ENCODE data around the gene DYRK1A.
"Not testable (repeated sequence)": the region's sequence is repeated elsewhere in the genome, so short reads cannot be mapped to it uniquely, and the experiment has no call there.

Gene DYRK1A

GRCh38 chr21:37324558-37324957 lies 42.0 kb upstream of the DYRK1A start:
- H3K9me3 ChIP-seq (ENCODE audit: insufficient read depth, low read depth, low read length) = no peaks in the 10 kb centered on the region
- TF ChIP-seq EZH2phosphoT487 (IDR thresholded peaks at IDR 0.05; ENCODE audit: borderline replicate concordance) (no peak), CTCF (conservative IDR thresholded peaks at IDR 0.05; ENCODE audit: low read length) (no peak)
- H3K4me3 ChIP-seq (ENCODE audit: low read length, poor library complexity, severe bottlenecking) = no peak overlapping the region
- no peaks in the 10 kb centered on the region for H3K27me3 ChIP-seq (ENCODE audit: insufficient read depth, low read length, poor library complexity, severe bottlenecking)
- no peak overlapping the region for H3K9ac ChIP-seq (ENCODE audit: low read depth, low read length, poor library complexity, severe bottlenecking)
- no peaks in the 10 kb centered on the region for H3F3A ChIP-seq (ENCODE audit: low read depth)
- H3K4me1 ChIP-seq (ENCODE audit: insufficient read depth, low read length, poor library complexity, severe bottlenecking) = no peaks in the 10 kb centered on the region
- H2AFZ ChIP-seq (ENCODE audit: low read length) = no peak overlapping the region
- H3K4me2 ChIP-seq (ENCODE audit: low read depth, low read length, poor library complexity, severe bottlenecking) = no peak overlapping the region
- no peaks in the 10 kb centered on the region for H3K9me2 ChIP-seq (replicated peaks; ENCODE audit: low read depth, low read length)
- H4K20me1 ChIP-seq (ENCODE audit: insufficient read depth, low read length, poor library complexity, severe bottlenecking) = no peaks in the 10 kb centered on the region
- no peaks in the 10 kb centered on the region for H3K36me3 ChIP-seq (ENCODE audit: insufficient read depth, low read length)
- no peaks in the 10 kb centered on the region for H3K79me2 ChIP-seq (ENCODE audit: insufficient read depth, low read length)

GRCh38 chr21:37328147-37328546 lies 38.4 kb upstream of the DYRK1A start:
- not testable (repeated sequence) for H3K36me3 ChIP-seq (ENCODE audit: insufficient read depth, low read length); H3K4me3 ChIP-seq (ENCODE audit: low read length, poor library complexity, severe bottlenecking); H3K79me2 ChIP-seq (ENCODE audit: insufficient read depth, low read length); H3K9me2 ChIP-seq (replicated peaks; ENCODE audit: low read depth, low read length); H3K4me1 ChIP-seq (ENCODE audit: insufficient read depth, low read length, poor library complexity, severe bottlenecking); H2AFZ ChIP-seq (ENCODE audit: low read length); H3K4me2 ChIP-seq (ENCODE audit: low read depth, low read length, poor library complexity, severe bottlenecking); H3K27me3 ChIP-seq (ENCODE audit: insufficient read depth, low read length, poor library complexity, severe bottlenecking); H3K9me3 ChIP-seq (ENCODE audit: insufficient read depth, low read depth, low read length); H3F3A ChIP-seq (ENCODE audit: low read depth); H3K9ac ChIP-seq (ENCODE audit: low read depth, low read length, poor library complexity, severe bottlenecking); H4K20me1 ChIP-seq (ENCODE audit: insufficient read depth, low read length, poor library complexity, severe bottlenecking)

GRCh38 chr21:37331411-37331810 lies 35.2 kb upstream of the DYRK1A start:
- Histone ChIP-seq H3K9me3 (ENCODE audit: insufficient read depth, low read depth, low read length) (no peaks in the 10 kb centered on the region), H2AFZ (ENCODE audit: low read length) (no peak overlapping the region), H4K20me1 (ENCODE audit: insufficient read depth, low read length, poor library complexity, severe bottlenecking) (no peaks in the 10 kb centered on the region), H3K36me3 (ENCODE audit: insufficient read depth, low read length) (no peaks in the 10 kb centered on the region), H3F3A (ENCODE audit: low read depth) (no peaks in the 10 kb centered on the region), H3K4me2 (ENCODE audit: low read depth, low read length, poor library complexity, severe bottlenecking) (no peak overlapping the region), H3K27me3 (ENCODE audit: insufficient read depth, low read length, poor library complexity, severe bottlenecking) (no peaks in the 10 kb centered on the region), H3K79me2 (ENCODE audit: insufficient read depth, low read length) (no peaks in the 10 kb centered on the region), H3K9me2 (replicated peaks; ENCODE audit: low read depth, low read length) (no peaks in the 10 kb centered on the region), H3K4me3 (ENCODE audit: low read length, poor library complexity, severe bottlenecking) (no peak overlapping the region), H3K4me1 (ENCODE audit: insufficient read depth, low read length, poor library complexity, severe bottlenecking) (no peaks in the 10 kb centered on the region), H3K9ac (ENCODE audit: low read depth, low read length, poor library complexity, severe bottlenecking) (no peak overlapping the region)
- TF ChIP-seq CTCF (conservative IDR thresholded peaks at IDR 0.05; ENCODE audit: low read length) (no peak), EZH2phosphoT487 (IDR thresholded peaks at IDR 0.05; ENCODE audit: borderline replicate concordance) (no peak)

- H3K36me3 ChIP-seq (ENCODE audit: insufficient read depth, low read length) = no peaks in the 10 kb centered on the region
- H3F3A ChIP-seq (ENCODE audit: low read depth) = no peaks in the 10 kb centered on the region
- H3K9ac ChIP-seq (ENCODE audit: low read depth, low read length, poor library complexity, severe bottlenecking) = no peak overlapping the region
- no peaks in the 10 kb centered on the region for H4K20me1 ChIP-seq (ENCODE audit: insufficient read depth, low read length, poor library complexity, severe bottlenecking)
- H3K79me2 ChIP-seq (ENCODE audit: insufficient read depth, low read length) = no peaks in the 10 kb centered on the region
- no peak overlapping the region for H2AFZ ChIP-seq (ENCODE audit: low read length)
- TF ChIP-seq EZH2phosphoT487 (IDR thresholded peaks at IDR 0.05; ENCODE audit: borderline replicate concordance) = no peak
- no peak for TF ChIP-seq CTCF (conservative IDR thresholded peaks at IDR 0.05; ENCODE audit: low read length)
- H3K4me1 ChIP-seq (ENCODE audit: insufficient read depth, low read length, poor library complexity, severe bottlenecking) = peaks cover 14% of the 10 kb centered on the region
- no peaks in the 10 kb centered on the region for H3K27me3 ChIP-seq (ENCODE audit: insufficient read depth, low read length, poor library complexity, severe bottlenecking)
- no peaks in the 10 kb centered on the region for H3K9me3 ChIP-seq (ENCODE audit: insufficient read depth, low read depth, low read length)
- no peak overlapping the region for H3K4me3 ChIP-seq (ENCODE audit: low read length, poor library complexity, severe bottlenecking)
- no peak overlapping the region for H3K4me2 ChIP-seq (ENCODE audit: low read depth, low read length, poor library complexity, severe bottlenecking)
- no peaks in the 10 kb centered on the region for H3K9me2 ChIP-seq (replicated peaks; ENCODE audit: low read depth, low read length)
These were observed 31.5 kb upstream of the DYRK1A start for GRCh38 chr21:37335053-37335452.
